DMS 273 treated with DMSO at 0.1 percent for 48 hours (cell line): ENCODE measurements around the gene PPIAL4G.
"Not testable (repeated sequence)": the region's sequence is repeated elsewhere in the genome, so short reads cannot be mapped to it uniquely, and the experiment has no call there.

Source experiments
- DNase-seq: peaks from one replicate; lab custom pipeline; 2025; lab: John Stamatoyannopoulos, UW

PPIAL4G gene

GRCh38 chr1:148483029-148483428 lies at the start of gene PPIAL4G:
Gene PPIAL4G, minus strand, starts transcription at chr1:148483302. Its CDS starts 50 bp downstream, at chr1:148483252.
- not testable (repeated sequence) for DNase-seq

GRCh38 chr1:148532158-148532557 lies 49.1 kb upstream of the PPIAL4G start:
- not testable (repeated sequence) for DNase-seq

GRCh38 chr1:148529101-148529567 lies 46.0 kb upstream of the PPIAL4G start:
- peak; percentile 70 for DNase-seq

GRCh38 chr1:148528591-148528990 lies 45.5 kb upstream of the PPIAL4G start:
- DNase-seq, result not testable (repeated sequence)

- DNase-seq, result not testable (repeated sequence)
Measured at GRCh38 chr1:148526587-148526986, 43.5 kb upstream of the PPIAL4G start.

- not testable (repeated sequence) for DNase-seq
Measured at GRCh38 chr1:148523205-148524144, 40.4 kb upstream of the PPIAL4G start.

GRCh38 chr1:148522561-148523204 lies 39.6 kb upstream of the PPIAL4G start:
- DNase-seq, result peak; percentile 2

- DNase-seq, result not testable (repeated sequence)
Measured at GRCh38 chr1:148522072-148522471, 39.0 kb upstream of the PPIAL4G start.

- not testable (repeated sequence) for DNase-seq
Measured at GRCh38 chr1:148514310-148514709, 31.2 kb upstream of the PPIAL4G start.

- DNase-seq, result not testable (repeated sequence)
Measured at GRCh38 chr1:148512571-148513184, 29.6 kb upstream of the PPIAL4G start.

- DNase-seq, result not testable (repeated sequence)
Measured at GRCh38 chr1:148493933-148494332, 10.8 kb upstream of the PPIAL4G start.

- not testable (repeated sequence) for DNase-seq
Measured at GRCh38 chr1:148481134-148481533, 2.0 kb downstream of the PPIAL4G start.

- DNase-seq, result not testable (repeated sequence)
Measured at GRCh38 chr1:148459694-148460093, 23.4 kb downstream of the PPIAL4G start.

GRCh38 chr1:148458901-148459581 lies 24.1 kb downstream of the PPIAL4G start:
- DNase-seq, result not testable (repeated sequence)

- DNase-seq, result not testable (repeated sequence)
Measured at GRCh38 chr1:148458398-148458797, 24.7 kb downstream of the PPIAL4G start.

GRCh38 chr1:148452845-148453244 lies 30.3 kb downstream of the PPIAL4G start:
- DNase-seq, result not testable (repeated sequence)

GRCh38 chr1:148439654-148440325 lies 43.3 kb downstream of the PPIAL4G start:
- DNase-seq, result not testable (repeated sequence)

GRCh38 chr1:148435406-148435805 lies 47.7 kb downstream of the PPIAL4G start:
- no peak for DNase-seq

GRCh38 chr1:148434832-148435231 lies 48.3 kb downstream of the PPIAL4G start:
- DNase-seq, result no peak

- DNase-seq, result not testable (repeated sequence)
Measured at GRCh38 chr1:148432916-148433317, 50.2 kb downstream of the PPIAL4G start.
